CD4-positive, alpha-beta T cell treated with Interleukin-10 for 1 hour (primary cell): ENCODE measurements around the gene CFAP46.
"Not testable (repeated sequence)": the region's sequence is repeated elsewhere in the genome, so short reads cannot be mapped to it uniquely, and the experiment has no call there.

ENCODE experiments used
- DNase-seq: peaks from one replicate; pipeline ENCODE4 v3.0.0-alpha.2; 2020

The CFAP46 gene

DNA sequence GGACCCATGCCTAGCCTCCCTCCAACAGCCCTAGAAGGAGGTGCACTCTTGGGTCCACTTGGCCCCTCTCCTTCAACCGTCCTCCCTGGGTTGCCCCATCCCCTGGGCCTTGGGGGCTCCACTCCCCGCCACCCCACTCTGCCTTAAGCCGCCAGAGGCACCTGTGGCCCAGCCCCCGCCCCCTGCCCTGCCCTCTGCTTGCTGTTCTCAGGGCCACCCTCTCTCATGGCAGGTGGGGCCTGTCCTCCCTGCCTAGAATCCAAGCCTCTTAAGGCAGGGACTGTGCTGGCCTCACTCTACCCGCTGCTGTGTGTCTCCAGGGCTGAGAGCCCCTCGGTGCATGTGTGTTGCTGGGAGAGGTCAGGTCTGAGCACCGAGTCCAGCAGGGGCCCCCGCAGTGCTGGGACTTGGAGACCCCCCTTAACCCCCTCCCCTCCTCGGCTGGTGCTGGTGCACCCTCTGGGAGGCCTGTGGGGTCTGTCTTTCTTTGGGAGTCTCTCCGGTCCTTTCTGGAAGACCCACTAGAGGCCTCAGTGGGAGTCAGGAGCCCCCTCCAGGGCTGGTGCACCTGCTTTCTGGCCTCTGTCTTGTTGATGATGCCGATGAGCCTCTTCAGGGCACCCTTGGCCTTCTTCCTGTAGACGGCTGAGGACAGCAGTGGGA lies 43.8 kb downstream of the CFAP46 start:
- no peak for DNase-seq

DNA sequence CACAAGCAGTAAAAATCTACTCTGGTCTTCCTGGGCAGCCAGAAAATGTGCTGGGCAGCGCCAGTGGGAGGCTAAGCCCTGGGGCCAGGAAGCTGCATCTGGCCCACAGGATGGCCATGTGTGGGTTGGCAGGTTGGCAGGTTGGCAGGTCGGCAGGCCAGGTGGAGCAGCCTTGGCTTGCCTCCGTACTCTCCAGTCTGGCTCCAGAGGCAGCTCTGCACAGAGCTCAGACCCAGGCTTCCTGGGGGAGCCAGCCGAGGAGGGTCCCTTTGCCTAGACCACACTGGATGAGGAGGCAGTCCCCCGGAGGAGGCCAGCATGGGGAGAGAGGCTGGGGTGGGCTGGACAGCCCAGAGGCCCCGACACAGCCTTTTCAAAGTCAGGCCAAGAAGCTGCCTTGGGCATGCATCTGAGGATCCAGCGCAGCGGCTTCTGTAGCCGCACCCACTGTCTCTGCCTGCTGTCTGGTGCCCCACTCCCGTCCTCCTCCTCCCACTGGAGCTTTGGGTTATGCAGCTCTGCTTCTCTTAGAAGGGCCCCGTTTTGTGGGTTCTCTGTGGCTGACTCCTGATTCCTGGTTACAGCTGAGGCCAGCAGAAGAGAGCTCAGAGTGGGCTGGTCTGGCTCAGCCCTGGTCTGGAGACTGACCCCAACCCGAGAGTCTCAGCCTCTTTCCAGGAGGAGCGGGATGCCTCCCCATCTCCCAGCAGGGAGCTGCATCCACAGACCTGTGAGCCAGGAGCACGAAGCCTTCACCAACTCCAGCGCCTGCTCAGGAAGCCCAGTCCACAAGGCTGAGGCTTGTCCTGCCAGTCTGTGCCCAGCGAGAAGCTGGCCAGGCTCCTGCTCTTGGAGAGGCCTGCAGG lies 44.6 kb downstream of the CFAP46 start:
- no peak for DNase-seq

GRCh38 chr10:132893786-132894185 lies 48.6 kb downstream of the CFAP46 start:
- not testable (repeated sequence) for DNase-seq

DNA sequence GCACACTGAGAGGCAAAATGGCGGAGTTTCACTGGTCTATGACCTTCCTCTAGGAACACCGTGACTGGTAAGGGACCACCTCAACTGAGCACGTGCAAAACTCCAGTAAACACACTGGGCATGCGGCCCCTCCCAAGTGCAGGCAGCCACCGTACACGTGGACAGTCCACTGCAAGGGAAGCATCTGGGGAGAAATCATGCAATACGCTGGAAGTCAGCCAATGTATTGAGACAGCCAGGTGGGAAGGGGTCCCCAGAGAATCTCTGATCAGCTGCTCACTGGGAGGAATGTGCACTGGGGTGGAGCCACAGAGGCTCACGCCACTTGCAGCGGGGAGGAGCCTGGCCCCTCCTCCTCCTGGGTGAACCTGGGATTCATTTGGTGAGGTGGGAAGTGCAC lies 49.3 kb downstream of the CFAP46 start:
- DNase-seq = no peak

DNA sequence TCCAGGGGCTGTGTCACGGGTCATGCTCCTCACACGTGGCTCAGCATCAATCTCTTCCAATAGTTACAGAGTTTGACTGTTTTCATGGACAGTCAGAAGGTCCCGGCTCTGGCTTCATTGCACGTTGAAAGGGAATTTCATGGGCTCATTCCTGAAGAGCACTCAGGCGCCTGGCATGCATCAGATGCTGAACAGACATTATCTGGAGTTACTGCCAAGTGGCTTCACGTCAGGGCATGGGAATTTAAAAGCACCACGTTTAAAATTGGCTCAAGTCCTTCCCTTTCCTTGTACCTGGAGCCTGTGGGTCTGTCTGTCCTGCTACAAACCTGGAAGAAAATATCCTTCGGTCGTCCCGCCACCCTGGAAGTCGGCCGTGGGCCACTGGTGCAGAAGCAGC lies 50.4 kb downstream of the CFAP46 start:
- no peak for DNase-seq

DNA sequence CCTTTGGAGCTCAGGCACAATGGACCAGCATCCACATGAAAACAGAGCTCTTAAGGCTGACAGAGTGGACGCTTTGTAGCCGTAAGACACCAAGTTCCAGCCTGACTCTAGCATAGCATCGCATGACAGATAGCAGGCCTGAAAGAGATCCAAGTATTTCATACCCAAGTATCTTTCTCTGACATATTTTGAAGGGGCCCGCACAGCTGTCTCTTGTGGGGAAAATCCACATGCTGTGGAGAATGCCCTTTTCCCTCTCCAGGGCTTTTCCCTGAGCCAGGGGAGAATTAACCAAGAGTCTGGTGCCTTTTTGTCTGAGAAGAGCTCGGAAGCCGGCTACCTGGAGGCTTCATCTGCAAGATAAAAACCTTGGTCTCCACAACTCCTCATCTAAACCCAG lies 51.0 kb downstream of the CFAP46 start:
- DNase-seq = no peak

- DNase-seq = no peak
These were observed 52.1 kb downstream of the CFAP46 start for GRCh38 chr10:132890301-132890700.

DNA sequence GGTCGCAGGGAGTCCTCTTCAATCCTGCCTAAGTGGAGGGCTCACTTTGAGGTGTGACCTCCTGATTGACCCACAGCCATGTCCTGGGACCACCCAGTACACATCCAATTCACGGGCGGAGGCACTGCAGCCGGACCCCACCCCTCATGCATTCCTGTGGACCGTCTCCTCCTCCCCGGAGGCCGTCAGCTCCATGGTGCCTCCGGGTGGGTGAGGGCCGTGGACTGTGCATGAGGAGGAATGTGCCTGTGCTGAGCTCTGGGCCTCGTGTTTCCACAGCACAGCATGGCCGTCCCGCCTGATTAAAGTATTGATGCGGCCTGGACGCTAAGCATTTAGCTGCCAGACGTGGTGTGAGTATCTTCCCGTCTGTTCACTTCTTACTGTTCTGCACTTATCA lies 52.8 kb downstream of the CFAP46 start:
- no peak for DNase-seq

DNA sequence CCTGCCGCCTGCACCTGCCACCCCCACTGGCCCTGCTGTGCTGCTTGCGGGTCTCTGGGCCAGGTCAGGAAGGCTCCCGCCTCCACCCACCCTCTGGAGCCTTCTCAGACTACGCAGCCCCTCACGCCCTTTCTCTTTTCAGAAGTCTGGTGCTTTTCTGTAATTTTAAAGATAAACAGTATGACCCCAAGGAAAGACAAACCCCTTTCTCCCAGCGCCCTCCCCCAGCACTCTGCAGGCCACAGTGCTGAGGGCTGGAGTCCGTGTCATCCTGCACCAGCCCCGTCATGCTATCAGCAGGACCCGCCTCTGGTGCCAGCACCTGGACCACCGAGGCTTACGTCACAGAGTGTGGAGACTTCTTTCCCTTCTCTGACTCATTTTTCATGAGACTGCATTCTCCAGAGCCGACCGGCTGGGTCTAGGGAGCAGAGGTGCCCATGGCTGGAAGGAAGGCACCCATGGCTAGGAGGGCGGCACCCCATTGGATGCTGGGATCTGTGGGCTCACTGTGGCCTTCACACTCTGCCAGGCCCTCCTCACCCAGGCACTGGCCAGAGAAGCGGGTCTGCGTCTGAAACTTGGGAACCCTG lies 53.4 kb downstream of the CFAP46 start:
- no peak for DNase-seq

DNA sequence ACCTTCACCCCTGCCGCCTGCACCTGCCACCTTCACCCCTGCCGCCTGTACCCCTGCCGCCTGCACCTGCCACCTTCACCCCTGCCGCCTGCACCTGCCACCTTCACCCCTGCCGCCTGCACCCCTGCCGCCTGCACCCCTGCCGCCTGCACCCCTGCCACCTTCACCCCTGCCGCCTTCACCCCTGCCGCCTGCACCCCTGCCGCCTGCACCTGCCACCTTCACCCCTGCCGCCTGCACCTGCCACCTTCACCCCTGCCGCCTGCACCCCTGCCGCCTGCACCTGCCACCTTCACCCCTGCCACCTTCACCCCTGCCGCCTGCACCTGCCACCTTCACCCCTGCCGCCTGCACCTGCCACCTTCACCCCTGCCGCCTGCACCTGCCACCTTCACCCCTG lies 53.9 kb downstream of the CFAP46 start:
- not testable (repeated sequence) for DNase-seq

DNA sequence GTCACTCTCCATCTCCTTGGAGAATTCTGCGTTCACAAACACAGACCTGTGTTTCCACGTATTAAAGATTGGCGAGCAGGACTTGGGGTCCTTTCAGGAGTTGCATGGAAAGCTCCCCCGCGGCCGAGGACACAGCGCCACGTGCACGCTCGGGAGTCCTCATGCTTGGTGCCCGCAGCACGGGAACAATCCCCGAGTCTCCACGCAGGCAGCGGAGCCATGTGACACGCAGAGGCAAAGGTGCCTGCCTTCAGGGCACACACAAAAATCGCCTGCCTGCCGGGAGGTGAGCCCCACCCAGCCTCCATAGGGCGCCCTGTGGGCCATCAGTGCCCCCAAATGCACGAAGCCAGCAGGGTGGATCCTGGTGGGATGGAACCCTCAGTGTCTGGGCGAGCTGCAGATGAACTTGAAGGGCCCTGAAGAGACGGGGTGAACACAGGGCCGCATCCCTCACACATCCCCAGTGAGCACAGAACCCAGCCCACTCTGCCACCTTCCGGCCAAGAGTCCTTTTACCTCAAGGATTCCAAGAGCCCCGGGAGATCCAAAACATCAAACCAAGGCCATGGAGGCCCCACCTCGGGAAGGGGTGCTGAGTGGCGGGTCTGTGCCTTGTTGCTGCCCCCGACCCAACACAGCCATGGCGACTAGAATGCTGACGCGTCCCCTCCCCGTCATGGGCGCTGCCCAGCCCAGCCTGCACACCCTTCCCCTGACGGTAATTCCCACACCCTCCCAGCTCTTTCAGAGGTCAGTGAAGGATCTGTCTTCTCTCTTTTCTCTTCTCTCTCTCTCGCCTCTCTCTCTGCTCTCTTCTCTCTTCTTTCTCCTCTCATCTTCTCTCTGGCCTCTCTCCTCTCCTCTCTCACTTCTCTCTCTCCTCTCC lies 55.9 kb downstream of the CFAP46 start:
- no peak for DNase-seq

DNA sequence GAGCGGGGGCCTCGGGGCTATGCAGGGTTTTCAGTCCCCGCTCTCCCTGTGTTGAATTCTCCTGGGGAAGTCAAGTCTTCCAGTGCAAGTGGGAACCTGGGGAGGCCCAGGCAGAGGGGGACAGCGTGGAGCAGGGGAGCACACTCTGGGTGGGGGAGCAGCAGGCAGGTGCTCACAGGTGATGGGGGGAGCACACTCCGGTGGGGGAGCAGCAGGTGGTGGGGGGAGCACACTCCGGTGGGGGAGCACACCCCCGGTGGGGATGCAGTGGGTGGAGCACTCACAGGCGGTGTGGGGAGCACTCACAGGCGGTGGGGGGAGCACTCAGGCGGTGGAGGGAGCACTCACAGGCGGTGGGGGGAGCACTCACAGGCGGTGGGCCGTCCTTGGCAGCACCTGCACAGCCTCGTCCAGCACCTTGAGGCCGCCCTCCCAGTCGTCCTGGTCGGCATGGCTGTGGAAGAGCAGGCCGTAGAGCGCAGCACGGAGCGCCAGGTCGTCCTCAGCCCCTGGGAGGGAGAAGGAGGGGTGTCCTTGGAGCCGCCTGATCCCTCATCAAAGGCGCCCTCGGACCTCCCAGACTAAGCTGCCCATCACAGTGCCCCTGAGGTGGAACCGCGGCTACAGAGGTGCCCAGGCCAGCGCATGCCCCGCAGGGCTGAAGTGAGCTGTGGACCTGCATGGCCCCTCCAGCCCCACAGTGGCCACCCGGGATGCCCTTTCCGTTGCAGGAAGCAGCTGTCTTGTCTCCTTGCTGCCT lies 56.7 kb downstream of the CFAP46 start:
- DNase-seq = no peak

DNA sequence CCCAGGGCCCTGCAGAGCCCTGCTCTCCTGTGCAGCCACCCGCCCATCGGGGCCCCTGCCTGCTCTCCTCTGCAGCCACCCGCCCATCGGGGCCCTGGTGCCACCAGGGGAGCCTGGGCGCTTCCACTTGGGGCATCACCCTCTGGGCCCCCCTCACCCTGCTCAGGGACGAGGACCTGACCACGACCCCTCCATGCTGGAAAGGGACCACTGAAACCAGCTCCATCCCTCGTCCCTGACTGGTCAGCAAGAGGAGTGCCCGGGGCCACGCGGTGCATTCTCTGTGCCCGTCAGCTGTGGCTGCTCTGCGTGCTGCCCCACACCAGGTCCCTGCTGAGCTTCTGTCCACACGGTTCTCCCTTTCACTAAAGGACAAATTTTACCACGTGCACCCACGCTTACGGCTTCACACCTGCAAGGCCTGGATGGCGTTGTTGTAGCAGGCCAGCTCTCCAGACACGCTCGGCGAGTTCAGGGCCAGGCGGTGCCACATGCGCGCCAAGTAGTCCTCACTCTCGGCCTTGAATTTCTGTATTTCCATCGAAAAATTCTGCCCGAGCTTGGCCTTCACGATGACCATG lies 57.6 kb downstream of the CFAP46 start:
- DNase-seq = no peak

GRCh38 chr10:132884041-132884440 lies 58.3 kb downstream of the CFAP46 start:
- DNase-seq = no peak

DNA sequence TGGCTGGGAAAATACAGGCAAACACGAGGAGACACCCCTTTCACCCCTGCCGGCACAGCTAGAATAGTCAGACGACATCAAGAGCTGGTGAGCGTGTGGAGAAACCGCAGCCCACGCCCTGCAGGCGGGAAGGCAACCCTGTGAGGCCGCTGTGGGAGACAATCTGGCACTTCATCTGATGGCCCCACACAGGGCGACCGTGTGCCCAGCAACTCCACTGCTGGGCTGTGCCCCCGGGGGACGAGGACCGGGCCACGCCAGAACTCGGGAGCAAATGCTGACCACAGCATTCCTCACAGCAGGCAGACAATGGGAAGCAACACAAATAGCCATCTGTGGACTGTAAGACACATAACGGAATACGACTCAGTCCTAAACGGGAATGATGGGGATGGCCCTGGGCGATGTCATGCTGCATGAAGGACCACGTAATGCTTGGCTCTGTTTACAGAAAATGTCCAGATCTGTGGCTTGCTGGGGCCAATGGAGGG lies 58.9 kb downstream of the CFAP46 start:
- no peak for DNase-seq

GRCh38 chr10:132882069-132882951 lies 60.1 kb downstream of the CFAP46 start:
- no peak for DNase-seq

- DNase-seq = no peak
These were observed 61.0 kb downstream of the CFAP46 start for GRCh38 chr10:132881186-132881920.

GRCh38 chr10:132880128-132880981 lies 62.0 kb downstream of the CFAP46 start:
- no peak for DNase-seq
